Stimulated activated CD8-positive, alpha-beta memory T cell treated with anti-CD3 and anti-CD28 coated beads, Interleukin-7, amount 100 ng/mL, for 1 hour (primary cell): ENCODE results near the gene DTX3.
"Not testable (repeated sequence)": the region's sequence is repeated elsewhere in the genome, so short reads cannot be mapped to it uniquely, and the experiment has no call there.

Source experiments
- DNase-seq, 2 donors: peaks; one replicate each; pipeline ENCODE4 v3.0.0-alpha.2; 2020; ENCODE audit warnings: low read depth in 2 of 2

Gene DTX3

DNA sequence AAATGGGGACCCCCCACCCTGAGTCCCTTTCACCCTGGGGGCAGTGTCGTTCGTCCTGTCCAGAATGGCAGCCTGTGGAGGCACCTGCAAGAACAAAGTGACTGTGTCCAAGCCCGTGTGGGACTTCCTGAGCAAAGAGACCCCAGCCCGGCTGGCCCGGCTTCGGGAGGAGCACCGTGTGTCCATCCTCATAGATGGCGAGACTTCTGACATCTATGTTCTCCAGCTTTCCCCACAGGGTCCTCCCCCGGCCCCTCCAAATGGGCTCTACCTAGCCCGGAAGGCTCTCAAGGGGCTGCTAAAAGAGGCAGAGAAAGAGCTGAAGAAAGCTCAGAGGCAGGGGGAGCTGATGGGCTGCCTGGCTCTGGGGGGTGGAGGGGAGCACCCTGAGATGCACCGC, 2.2 kb downstream of the DTX3 start:
- DNase-seq, result no peak

DNA sequence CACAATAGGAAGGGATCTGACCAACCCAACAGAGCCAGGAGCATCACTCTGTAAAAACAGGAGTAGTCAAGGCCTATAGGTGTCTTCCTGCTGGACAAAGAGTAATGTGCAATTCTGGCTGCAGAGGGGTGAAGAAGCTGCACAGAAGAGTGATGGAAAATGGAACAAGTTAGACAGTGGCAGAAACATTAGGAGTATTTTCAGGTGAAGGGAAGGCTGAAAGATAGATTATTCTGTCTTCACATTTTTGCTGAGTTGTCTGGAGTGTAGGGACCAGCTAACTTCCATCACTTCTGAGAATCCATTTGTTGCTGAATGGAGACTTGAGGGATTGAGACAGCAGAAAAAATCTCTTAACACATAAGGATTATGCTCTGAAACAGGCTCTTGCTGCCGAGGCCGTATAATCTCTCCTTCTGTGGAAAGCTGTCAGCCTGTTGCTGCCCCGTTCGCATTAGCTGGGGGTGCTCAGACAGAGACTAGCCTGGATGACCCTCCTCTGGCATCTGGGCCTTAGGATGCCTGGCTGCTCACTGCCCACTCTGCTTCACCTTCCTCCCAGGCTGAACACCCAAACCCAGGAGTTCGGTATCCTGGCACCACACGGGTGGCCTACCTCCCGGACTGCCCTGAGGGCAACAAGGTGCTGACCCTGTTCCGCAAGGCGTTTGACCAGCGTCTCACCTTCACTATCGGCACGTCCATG, 3.5 kb downstream of the DTX3 start:
- DNase-seq, result no peak

- DNase-seq, result no peak
These were observed 4.6 kb downstream of the DTX3 start for GRCh38 chr12:57609101-57609780.

DNA sequence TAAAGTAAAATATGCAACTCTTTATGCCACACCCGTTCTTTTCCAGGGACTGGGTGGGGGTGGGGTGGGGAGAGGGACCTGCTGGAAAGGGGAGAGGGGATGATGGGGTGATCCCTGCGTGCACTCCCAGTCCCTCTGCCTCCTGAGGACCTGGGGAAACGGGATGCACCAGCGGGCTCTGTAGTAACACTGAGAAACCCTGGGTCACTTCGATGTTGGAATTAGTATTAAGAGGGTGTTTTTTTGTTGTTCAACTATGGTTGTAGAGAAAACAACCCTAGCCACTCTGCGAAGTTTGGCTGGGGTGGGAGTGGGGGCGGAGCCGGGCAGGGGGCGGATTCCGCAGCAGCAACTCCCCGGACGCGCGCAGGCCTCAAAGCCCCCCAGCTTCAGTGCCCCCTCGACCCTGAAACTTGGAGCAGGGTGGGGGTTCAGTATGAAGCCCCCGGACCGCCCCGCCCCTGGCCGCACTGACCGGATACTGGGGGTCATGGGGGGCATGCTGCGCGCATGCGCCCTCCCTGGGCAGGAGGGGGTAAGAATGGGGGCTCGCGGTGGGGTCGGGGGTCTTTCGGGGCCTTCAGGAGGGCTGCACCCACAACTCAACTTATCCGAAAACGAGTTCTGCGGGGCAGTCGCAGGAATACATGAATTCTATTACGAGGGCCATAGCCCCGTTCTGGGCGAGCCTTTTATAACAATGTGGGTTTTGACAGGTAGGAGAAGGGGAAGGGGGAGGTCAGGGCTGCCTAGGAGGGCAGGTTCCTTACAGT, 5.3 kb downstream of the DTX3 start:
- no peak for DNase-seq

GRCh38 chr12:57610554-57611107, 6.0 kb downstream of the DTX3 start:
- DNase-seq, result no peak

DNA sequence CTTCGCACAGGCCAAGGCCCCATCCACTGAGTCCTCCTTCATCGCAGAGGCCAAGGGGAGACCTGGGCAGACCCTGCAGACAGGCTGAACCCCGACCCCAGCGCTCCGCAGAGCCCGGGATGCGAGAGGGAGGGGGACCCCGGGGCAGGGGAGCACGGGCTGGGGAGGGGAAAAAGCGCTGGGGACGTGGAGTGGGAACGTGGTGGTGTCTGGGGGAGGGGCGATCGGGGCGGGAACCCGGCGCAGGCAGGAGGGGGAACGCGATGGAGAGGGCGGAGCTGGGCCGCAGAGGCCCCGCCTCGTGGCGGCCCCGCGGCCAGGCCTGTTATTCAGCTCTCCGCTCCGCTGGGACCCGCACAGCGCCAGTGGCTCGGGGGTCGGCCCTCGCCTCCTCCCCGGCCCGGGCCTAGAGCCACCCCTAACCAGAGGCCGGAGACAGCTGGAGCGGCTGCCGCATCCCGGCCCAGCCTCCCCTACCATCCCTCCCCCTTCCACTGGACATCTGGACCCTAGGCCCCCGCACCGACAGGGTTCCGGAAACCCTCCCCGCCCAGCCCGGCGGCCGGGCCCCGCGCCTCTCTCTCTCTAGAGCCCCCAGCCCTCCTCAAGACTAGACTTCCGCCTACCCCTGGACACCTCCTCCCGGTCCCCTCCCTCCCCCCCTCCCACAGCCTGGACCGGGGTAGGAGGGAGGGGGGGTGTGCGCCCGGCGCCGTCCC, 6.6 kb downstream of the DTX3 start, which contains the start of gene ARHGEF25:
TSS of gene ARHGEF25 (plus strand) at position 328 of the 719 bp plus-strand sequence. CDS start 460 bp downstream, outside the sequence.
- no peak for DNase-seq

DNA sequence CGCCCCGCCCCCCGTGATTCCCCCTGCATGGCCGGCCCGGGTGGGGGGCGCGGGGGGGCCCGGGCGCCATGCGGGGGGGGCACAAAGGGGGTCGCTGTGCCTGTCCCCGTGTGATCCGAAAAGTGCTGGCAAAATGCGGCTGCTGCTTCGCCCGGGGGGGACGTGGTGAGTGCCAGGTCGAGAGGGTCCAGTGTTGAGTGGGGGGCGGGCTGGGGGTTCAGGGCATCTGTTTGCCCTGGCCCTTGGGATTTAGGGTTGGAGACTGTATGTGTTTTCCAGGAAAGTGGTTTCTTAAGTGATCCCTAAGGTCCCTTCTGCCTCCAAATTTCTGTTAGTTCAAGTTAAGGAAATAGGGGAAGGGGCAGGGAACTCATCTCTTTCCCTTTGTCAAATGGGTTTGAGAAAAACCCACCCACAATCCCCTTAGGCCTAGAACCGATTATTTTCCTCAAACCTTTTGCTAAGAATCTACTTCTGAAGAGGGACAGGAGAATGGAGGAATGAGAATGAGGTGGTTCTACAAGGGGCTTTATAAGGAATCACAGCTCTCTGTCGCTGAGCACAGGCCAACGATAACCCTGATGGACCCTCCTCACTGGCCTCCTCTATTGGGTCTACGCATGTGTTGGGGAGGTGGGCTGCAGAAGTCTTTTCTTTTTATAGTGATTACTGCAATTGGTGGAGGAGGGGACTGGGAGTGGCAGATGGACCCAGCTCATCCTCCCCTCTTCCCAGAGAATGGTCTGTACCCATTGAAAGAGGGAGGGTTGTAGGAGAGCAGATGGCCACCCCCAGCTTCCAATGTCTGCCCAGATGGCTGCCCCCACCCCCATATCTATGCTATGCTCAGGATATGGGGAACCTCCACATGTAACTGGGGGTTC, 7.4 kb downstream of the DTX3 start:
- no peak for DNase-seq

DNA sequence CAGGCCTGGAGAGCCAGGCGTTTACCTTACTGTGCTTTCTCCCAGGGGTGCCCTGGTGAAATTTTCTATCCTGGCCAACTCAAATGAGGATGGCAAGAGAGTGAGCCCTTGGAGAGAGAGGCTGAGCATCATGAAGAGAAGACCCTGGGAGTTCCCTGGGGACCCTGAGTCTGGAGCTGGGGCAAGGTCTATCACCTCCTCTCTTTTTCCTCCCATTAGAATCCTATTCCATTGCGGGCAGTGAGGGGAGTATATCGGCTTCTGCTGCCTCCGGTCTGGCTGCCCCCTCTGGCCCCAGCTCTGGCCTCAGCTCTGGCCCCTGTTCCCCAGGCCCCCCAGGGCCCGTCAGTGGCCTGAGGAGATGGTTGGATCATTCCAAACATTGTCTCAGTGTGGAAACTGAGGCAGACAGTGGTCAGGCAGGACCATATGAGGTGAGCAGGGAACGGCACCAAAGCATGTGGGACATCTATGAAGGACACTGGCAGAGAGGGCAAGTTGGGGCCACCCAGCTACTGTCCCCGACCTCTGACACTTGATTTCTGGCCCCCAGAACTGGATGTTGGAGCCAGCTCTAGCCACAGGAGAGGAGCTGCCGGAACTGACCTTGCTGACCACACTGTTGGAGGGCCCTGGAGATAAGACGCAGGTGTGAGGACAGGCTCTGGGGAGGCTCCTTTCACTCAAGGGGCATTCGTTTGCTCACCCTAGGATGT, 8.2 kb downstream of the DTX3 start:
- no peak for DNase-seq

DNA sequence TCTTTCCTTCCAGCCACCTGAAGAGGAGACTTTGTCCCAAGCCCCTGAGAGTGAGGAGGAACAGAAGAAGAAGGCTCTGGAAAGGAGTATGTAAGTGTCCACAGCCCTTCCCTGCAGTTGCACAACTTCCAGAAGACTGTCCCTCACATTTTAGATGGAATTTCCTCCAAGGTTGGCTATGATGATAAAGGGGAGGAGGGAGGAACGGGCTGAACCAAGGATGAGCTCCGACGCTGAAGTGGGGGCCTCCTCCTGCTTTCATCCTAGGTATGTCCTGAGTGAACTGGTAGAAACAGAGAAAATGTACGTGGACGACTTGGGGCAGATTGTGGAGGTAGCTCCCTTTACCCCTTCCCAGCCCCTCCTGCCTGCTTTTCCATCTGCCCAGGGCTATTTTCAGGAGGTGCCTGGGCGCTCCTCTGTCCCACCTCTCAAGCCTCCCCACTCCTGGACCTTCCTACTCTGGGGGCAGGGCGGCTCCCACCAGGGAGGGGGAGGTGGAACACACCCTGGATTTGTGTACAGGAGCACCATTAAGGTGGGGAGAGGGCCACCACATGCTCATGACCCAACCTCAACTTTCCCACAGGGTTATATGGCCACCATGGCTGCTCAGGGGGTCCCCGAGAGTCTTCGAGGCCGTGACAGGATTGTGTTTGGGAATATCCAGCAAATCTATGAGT, 8.9 kb downstream of the DTX3 start:
- no peak for DNase-seq

- no peak for DNase-seq
These were observed 9.7 kb downstream of the DTX3 start for GRCh38 chr12:57614178-57614947.

DNA sequence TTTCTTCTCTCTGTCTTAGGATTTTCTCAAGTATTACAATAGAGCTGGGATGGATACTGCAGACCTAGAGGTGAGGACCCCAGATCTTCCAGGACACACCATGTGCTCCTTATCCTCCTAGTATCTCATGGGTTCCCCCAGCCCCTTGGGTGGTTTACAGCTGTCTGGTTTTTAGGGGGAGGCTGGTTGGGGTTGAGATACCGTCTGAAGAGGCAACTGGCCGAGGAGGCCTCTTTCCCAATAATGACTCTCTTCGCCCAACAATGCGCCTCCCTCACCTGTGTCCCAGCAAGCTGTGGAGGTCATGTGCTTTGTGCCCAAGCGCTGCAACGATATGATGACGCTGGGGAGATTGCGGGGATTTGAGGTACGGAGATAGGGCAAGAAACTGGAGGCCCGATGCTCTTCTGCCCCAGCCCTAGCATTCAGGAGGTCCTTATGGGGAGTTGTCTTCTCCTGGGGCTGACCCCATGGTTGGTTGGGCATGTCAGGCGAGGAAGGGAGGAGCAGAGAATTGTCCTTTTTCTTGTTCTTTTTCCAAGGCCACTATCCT, 10.4 kb downstream of the DTX3 start:
- no peak for DNase-seq

- DNase-seq, result no peak
These were observed 11.0 kb downstream of the DTX3 start for GRCh38 chr12:57615637-57616036.

GRCh38 chr12:57616383-57617101, 11.9 kb downstream of the DTX3 start:
- DNase-seq, result no peak

DNA sequence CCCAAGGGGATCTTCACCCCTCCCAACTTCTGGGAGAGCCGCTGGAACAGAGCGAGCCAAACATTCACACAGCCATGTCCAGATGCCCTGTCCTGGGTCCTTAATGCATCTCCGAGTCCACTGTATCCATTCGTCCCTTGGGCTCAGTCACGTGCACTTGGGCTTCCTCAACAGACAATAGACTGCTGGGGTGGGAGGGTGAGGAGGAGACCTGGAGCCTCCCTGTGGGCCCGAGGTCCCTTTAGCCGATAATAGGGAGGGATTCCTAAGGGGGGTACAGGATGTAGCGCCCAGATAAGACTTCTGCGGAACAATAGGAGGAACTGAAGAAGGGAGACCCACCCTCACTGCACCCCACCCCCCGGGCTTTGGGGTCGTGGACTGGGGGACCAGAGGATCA, 13.3 kb downstream of the DTX3 start:
- no peak for DNase-seq

DNA sequence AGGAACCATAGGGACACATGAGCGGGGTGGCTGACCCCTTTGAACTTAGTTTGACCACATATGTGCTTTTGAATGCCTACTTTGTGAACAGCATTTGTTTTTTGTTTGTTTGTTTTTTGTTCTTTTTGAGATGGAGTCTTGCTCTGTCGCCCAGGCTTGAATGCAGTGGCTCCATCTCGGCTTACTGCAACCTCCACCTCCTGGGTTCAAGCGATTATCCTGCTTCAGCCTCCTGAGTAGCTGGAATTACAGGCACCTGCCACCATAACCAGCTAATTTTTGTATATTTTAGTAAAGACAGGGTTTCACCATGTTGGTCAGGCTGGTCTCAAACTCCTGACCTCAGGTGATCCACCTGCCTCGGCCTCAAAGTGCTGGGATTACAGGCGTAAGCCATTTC, 13.8 kb downstream of the DTX3 start:
- not testable (repeated sequence) for DNase-seq

DNA sequence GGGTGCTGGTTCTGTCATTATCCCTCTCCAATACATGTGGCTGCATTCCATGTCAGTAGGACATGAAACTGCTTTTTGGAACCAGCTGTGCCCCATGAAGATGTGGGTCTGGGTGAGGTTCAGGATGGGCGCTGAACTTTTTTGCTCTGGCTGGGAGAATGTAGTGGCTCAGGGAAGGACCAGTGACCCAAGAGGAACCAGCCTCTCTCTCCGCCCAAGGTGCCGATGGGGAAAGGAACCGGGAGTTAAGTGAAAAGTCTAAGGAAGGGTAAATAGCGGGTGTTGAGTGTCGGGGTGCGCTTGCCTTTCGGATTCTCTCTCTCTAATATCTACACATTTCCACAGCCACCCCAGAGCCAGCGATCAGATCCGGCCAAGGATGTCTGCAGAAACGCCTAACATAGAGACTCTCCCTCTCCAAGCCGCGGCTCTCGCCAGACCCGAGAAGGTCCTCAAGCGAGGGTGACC, 14.4 kb downstream of the DTX3 start:
- DNase-seq, result no peak

DNA sequence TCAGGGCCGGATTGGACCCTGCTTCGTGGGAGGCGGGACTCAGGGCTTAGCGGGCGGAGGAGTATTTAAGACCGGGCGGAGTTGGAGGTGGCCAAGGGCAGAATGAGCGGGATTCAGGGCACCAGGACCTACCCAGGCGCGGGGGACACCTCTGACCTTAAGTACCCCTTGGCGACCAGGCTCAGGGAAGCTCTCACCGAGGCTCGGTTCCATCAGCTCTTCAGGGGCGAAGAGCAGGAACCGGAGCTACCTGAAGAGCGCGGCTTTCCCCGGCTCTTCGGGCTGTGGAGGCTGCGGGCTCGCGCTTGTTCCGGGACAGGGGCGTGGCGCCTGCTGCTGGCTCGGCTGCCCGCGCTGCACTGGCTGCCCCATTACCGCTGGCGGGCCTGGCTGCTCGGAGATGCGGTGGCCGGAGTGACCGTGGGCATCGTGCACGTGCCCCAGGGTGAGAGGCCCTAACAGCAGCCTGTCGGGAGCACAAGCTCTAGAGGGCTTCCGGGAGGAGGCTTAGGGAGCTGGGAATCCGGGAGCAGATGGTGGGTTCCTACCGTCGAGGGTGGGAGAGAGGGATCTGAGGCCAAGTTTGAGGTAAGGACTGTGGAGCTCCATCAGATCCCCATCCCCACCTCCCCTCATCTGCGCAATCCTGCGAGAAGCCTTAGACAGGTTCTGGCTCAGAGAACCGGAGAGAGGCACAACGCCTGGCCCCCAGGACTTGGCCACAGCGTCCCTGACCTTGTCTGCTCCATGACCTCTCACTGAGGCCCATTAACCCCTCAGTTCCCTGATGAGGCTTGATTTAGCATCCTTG, 15.0 kb downstream of the DTX3 start:
- DNase-seq, result no peak
